GM19035 (cell line): ENCODE results near the gene MICAL2.

Experiments
- ATAC-seq: cut with Tn5 transposase; IDR thresholded peaks from one replicate; pipeline ENCODE4 v1.9.1; 2021; ENCODE audit not compliant: unreplicated experiment

Gene MICAL2

DNA sequence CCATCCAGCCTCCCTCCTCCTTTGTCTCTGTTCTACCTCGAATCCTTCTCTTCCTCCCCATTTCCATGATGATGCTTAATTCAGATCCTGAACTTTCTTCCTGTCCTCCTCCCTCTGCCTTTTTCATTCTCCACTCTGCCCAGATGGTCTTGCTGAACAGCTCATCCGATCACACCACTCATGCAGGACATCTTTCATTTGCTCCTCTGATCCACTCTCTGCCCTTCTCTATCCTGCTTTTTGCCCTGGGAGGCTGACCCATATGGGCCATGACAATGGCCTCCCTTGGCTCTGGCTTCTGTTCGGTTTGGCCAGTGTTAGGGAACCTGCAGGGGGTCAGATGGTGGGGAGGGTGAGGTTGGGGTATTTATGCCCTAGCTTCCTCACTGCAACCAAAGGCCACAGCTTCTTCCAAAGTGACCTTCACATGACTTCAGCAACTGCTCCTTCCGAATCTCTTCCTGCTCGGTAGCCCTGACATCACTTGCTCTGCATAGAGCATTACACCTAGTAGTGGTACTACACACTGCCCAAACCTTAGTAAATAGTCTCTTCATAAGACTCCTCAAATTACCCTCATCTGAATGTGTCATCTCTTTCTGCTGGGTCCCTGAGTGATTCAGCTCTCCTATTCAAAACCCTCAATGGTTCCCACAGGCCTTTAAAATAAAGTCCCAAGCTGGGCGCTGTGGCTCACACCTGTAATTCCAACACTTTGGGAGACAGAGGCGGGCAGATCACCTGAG lies 32.7 kb upstream of the MICAL2 start:
- no peak for ATAC-seq

DNA sequence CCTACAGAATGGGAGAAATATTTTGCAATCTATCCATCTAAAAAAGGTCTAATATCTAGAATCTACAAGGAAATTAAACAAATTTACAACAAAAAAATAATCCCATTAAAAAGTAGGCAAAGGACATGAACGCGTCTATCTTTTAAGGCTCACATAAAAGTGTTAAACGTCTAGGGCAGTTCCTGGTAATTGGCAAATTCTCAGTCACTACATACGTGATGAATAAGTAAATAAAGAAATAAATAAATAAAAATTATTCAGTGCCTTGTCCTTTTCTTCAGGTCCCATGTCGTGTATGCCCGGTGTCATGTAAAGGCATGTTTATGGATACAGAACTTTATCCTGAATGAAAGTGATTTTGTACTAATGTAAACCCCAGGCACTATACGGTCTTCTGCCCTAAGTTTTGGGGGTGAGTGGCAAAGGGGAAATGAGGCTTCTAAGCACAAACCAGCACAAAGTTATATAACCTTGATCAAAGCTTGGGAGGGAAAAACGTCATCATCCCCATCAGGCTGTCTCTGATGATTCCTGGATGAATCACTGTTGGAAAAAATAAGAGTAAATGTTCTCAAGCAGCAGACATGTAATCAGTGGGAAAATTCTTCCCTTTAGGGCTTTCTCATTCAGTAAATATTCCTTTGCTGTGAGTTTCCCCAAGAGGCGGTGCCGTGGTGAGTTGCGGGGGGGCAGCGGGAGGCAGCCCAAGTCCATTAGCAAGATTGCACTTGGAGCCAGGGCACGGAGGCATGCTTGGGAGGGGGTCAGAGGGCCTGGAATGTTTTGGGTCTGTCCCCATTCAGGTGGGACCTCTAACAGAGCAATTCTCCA lies 30.4 kb upstream of the MICAL2 start:
- no peak for ATAC-seq

GRCh38 chr11:12083380-12083779 lies 27.0 kb upstream of the MICAL2 start:
- ATAC-seq = no peak

GRCh38 chr11:12084256-12084655 lies 26.1 kb upstream of the MICAL2 start:
- no peak for ATAC-seq

DNA sequence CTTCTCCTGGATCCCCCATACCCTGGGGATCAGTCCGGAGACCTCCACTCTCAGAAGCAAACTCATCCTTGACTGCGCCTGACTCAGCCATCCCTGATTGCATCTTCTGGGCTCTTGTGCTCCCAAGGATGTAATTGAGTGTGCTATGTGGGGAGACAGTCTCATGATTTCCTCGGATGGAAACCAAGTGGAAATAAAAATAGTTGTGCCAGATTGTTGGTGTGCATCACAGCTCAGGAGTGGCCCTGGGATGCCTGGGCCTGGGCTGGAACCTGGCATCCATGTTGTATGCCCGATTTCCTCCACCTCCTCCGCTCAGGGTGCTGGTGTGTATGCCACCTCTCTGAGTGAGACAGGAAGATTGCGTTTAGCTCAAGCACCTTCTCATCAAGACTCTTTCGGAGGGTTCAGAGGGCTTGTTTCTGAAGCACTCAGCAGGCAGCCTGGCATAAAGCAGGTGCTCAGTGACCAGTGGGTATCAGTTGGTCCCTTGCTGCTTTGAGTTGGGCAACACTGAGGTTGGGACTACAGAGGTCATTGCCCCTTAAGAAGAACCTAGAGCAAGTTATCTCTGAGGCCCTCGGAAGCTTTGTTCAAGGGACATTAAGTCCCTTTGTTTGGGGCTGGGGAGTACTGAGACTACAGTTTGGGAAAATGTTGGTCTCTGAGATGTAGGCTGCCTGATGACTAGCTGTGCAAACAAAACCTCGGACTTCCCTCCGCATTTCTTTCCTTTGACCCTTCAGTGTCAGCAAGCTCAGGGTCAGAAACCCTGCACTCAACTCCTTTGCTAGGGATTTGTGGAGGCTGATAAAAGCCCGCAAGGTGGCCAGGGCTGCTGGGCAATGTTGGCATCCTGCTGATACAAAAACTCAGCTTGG lies 24.8 kb upstream of the MICAL2 start:
- ATAC-seq = no peak

DNA sequence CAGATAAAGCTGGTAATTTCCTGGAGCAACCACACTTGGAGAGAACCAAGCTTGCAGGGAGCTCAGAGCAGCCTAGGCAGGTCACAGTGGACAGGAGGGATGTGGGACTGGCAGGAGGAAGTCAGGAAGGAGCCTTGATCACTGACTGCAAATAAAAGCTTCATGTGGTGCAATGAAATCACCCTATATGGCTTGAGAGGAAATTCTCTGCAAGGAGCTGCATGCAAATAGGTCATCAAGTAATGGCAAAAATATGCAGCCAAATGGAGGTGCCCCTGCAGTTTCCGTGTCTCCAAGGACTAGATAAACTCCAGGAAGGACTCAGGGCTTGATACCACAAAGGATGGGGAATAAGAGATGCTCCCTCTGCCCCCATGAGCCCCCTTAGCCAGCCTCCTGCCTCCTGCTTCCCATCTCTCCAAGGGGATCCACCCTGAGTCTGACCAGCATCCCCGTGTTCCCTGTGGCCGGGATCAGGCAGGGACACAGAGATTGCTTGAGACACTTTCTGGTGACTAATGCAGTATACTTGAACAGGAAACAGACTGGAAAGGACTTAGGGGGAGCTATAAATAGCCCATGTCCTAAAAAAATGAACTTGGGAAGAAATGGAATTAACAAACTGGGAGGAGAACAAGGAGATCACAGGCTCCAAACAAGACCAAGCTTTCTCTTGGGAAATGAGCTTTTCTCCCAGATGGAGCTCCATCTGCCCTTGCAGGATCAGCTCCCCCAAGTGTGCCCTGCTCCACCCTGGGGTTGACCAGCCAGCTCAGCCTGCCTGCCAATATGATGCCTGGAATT lies 23.9 kb upstream of the MICAL2 start:
- ATAC-seq = no peak

GRCh38 chr11:12087075-12088004 lies 23.1 kb upstream of the MICAL2 start:
- ATAC-seq = no peak

DNA sequence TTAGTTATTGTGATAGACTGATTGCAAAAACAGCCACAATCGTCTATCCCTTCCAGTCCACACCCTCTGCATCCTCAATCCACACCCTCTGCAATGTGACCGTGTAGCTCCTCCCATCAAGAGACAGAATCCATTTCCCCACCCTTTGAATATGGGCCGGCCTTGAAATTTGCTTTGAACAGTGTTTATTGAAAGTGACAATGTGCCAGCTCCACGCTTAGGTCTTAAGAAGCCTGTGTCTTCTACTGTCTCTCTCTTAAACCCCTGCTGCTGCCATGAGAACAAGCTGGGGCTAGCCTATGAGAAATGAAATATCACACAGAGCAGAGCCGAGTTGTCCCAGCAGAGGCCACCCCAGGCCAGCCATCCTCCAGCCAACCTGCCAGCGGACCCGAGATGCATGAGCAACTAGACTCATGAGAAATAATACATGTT lies 22.3 kb upstream of the MICAL2 start:
- ATAC-seq = no peak

- ATAC-seq = no peak
These were observed 21.9 kb upstream of the MICAL2 start for GRCh38 chr11:12088531-12088930.

- no peak for ATAC-seq
These were observed 21.3 kb upstream of the MICAL2 start for GRCh38 chr11:12089041-12089440.

- ATAC-seq = no peak
These were observed 20.9 kb upstream of the MICAL2 start for GRCh38 chr11:12089473-12089872.

DNA sequence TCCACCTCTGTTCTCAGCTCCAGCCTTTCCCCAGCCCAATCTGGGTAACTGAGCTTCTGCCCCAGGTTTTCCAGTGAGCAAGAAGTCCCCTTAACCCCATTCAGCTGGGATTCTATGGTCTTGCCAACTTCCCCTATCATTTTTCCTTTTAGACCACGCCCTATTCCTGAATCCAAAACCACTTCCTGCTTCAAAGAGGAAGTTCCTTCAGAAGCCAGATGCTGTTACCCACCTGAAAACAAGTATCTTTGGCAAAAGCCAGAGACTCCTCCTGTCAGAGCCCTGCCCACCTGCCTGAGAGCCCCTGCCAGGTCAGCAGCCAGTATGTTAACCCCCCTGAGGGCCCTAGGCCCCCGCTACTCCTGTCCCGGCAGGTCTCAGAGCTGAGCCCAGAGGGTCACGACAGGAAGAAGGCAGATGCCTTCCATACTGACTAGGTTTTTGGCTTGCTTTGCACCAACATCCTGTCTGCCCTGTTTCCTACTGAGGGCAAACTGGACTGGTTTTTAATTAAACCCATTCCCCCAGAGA lies 20.3 kb upstream of the MICAL2 start:
- no peak for ATAC-seq

DNA sequence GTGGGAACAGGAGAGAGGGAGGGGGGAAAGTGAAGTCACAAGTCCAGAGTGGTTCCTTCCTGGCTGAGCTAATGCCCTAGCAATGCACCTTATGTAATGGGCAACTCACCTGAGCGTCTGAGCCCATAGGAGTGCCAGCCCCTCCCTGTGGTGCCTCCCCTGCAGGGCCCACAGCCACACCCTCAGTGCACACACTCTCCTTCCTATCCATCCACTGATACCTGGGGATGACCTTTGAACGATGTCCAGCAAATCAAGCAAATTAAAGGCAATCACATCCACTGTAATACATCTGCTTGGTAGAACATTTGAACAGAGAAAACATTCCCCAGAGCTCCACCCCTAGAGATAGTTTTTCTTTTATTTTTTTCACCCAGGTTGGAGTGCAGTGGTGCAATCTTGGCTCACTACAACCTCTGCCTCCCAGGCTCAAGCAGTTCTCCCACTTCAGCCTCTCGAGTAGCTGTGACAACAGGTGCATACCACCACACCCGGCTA lies 19.6 kb upstream of the MICAL2 start:
- no peak for ATAC-seq

- ATAC-seq = no peak
These were observed 18.3 kb upstream of the MICAL2 start for GRCh38 chr11:12091956-12092558.

DNA sequence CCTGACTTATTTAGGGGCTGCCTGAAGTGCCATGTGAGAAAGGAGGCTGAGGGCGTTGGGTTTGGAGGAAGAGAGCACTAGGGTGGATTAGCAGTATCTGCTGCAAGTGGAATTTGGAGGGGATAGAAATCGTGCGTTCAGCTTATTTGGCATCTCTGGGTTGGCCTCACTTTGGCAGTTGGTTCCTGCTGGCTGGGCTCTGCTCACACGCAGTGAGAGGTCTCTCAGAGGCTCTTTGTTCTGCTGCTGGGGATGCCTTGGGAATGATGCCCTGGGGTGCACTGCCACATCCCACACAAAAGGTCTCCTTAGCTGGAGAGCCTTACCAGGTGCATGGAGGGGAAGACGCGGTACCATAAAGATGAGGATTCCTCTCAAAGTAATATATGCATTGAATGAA lies 17.7 kb upstream of the MICAL2 start:
- no peak for ATAC-seq

- ATAC-seq = no peak
These were observed 15.3 kb upstream of the MICAL2 start for GRCh38 chr11:12094872-12095800.

DNA sequence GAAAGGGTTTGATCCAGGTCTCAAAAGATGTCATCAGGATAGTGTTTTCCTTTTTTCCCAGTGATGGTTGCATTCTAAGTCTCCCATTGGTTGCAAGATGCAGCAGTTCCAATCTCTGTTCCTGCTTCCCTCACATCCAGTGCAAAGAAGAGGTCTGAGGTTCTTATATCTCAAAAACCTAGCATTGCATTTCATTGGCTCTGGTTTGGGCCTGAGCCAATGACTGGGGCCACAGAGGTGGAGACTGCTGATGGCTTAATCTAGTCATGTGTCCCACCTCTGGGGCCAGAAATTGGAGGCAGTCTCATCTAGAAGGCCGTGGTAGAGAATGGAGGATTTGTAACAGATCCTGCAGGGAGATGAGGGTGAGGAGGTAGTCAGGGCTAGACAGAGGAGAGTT lies 13.2 kb upstream of the MICAL2 start:
- ATAC-seq = no peak

DNA sequence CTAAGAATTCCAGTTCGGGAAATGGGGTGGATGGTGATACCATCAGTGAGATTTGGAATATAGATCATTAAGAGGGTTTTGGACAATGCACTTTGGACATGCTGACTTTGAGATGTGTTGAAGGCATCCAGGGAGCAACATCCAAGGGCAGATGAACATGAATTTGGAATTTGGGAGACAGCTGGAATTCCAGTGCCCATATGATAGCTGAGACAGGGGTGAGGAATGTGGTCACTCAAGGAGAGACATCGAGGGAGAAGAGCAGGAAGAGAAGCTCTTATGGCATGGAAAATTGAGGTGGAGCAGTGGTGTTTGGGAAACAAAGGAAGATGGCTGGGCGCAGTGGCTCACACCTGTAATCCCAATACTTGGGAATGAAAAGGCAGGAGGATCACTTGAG lies 11.8 kb upstream of the MICAL2 start:
- ATAC-seq = no peak
